ENCODE measurements around the gene L3MBTL3.

DNA sequence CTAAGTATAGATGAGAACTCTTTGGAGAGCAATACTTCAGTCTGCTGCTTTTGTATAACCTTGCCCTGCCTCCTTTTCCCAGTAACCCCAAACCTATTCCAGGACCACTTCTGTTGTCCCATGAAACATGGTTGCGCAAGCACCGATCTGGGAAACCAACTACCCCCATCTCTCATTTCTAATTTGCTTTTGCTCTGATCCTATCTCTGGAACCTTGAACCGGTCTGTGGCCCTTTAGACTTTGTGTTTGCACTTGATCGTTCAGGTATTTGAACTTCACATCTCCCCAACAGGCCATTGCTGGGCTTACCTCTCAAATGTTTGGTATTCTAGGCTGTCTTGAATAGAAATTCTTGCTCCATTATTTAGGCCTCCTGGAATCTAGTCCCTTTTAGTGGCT is 25.0 kb downstream of the L3MBTL3 start:
- TF ChIP-seq ZNF416 (CRISPR knock-in tag; IDR thresholded peaks at IDR 0.05), result no peak
- no peak for TF ChIP-seq MAX (CRISPR knock-in tag; IDR thresholded peaks at IDR 0.05)
- TF ChIP-seq CTCF (IDR thresholded peaks at IDR 0.05), result no peak
